Measurements from ENCODE around the gene TSPAN2. TPM values are rescaled to one million over a fixed set of nuclear protein-coding genes. Genes with fewer than 3 reads are reported as not detected.

TSPAN2 gene
- total and polyA plus RNA-seq, 12 donors, result 4.0 to 17.7 (median 6.7) TPM

GRCh38 chr1:115129071-115129640 is 39.9 kb upstream of the TSPAN2 start:
- peak in 1 of 8 donors; percentile 41 for ATAC-seq
- H3K27ac ChIP-seq, result no peak overlapping the region
- no peak overlapping the region for H3K4me3 ChIP-seq
- TF ChIP-seq CTCF (IDR thresholded peaks at IDR 0.05), result no peak
- no peaks in the 10 kb centered on the region for H3K36me3 ChIP-seq
- no peak for DNase-seq
- peaks cover 0 to 10% (median 3%) of the 10 kb centered on the region in 11 donors for H3K9me3 ChIP-seq
- peaks cover 0 to 6% (median 1%) of the 10 kb centered on the region in 9 donors for H3K4me1 ChIP-seq
- H3K27me3 ChIP-seq, result no peaks in the 10 kb centered on the region
- 73 to 74% methylated on average over 6 of the region's 6 CpGs for WGBS, 2 donors
- intact Hi-C loops (cut with DNase I), result no loop called here

DNA sequence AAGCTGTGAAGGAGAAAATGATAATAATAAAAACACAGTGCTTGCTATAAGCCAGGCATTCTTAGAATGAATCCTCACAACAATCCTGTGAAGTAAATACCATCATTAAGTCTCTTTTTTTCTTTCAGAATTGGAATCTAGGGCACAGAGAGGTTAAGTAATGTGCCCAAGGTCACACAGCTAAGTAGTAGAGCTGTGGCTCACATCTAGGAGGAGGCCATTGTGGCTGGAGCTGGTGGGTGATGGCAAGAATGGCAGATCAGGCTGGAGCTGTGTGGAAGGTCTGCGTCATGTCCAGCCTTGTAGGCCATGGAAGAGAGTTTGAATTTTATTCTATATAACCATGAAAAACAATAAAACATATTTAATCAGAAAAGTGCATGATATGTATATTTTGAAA is 38.2 kb upstream of the TSPAN2 start:
- Histone ChIP-seq H3K36me3 (no peaks in the 10 kb centered on the region), H3K27ac (no peak overlapping the region), H3K4me1 (no peaks in the 10 kb centered on the region), H3K9me3 (peaks cover 0 to 26% (median 10%) of the 10 kb centered on the region in 11 donors), H3K27me3 (no peaks in the 10 kb centered on the region), H3K4me3 (no peak overlapping the region)
- TF ChIP-seq CTCF (IDR thresholded peaks at IDR 0.05), result no peak
- ATAC-seq, result no peak
- no peak for DNase-seq
- intact Hi-C loops (cut with DNase I), result no loop called here
- WGBS, 2 donors, result 97 to 100% methylated on average over 1 of the region's 1 CpG

GRCh38 chr1:115126516-115126915 is 37.2 kb upstream of the TSPAN2 start:
- Histone ChIP-seq H3K36me3 (no peaks in the 10 kb centered on the region), H3K4me3 (no peak overlapping the region), H3K9me3 (peaks cover 0 to 36% (median 16%) of the 10 kb centered on the region in 11 donors), H3K27ac (no peak overlapping the region), H3K27me3 (no peaks in the 10 kb centered on the region), H3K4me1 (no peaks in the 10 kb centered on the region)
- WGBS, 2 donors, result 86 to 94% methylated on average over 2 of the region's 2 CpGs
- ATAC-seq, result no peak
- TF ChIP-seq CTCF (IDR thresholded peaks at IDR 0.05), result no peak
- DNase-seq, result no peak
- intact Hi-C loops (cut with DNase I), result no loop called here

- Histone ChIP-seq H3K27me3 (no peaks in the 10 kb centered on the region), H3K27ac (no peak overlapping the region), H3K4me1 (no peaks in the 10 kb centered on the region), H3K9me3 (peaks cover 0 to 49% (median 16%) of the 10 kb centered on the region in 11 donors), H3K4me3 (no peak overlapping the region), H3K36me3 (no peaks in the 10 kb centered on the region)
- no peak for TF ChIP-seq CTCF (IDR thresholded peaks at IDR 0.05)
- ATAC-seq (no peak), DNase-seq (no peak)
- intact Hi-C loops (cut with DNase I), result no loop called here
- 63 to 67% methylated on average over 3 of the region's 3 CpGs for WGBS, 2 donors
Observed at GRCh38 chr1:115123116-115123515, 33.8 kb upstream of the TSPAN2 start.
